PC-9 (cell line): ENCODE measurements around the gene FARS2.

Experiments used
- EZH2 ChIP-seq: fragments of 200-600 bp; sonication (generic); IDR thresholded peaks from 2 replicates; pipeline ENCODE4 v1.8.0; 2017; ENCODE audit warnings: antibody characterized with exemption, low read depth
- TF ChIP-seq, protein P1 (sequence below): fragments of 200-600 bp; sonication (generic); conservative IDR thresholded peaks from 2 replicates; pipeline ENCODE4 v1.6.1; 2017; ENCODE audit warnings: mixed run types, antibody characterized with exemption, mild to moderate bottlenecking, moderate library complexity

- TF ChIP-seq, protein P1, sequence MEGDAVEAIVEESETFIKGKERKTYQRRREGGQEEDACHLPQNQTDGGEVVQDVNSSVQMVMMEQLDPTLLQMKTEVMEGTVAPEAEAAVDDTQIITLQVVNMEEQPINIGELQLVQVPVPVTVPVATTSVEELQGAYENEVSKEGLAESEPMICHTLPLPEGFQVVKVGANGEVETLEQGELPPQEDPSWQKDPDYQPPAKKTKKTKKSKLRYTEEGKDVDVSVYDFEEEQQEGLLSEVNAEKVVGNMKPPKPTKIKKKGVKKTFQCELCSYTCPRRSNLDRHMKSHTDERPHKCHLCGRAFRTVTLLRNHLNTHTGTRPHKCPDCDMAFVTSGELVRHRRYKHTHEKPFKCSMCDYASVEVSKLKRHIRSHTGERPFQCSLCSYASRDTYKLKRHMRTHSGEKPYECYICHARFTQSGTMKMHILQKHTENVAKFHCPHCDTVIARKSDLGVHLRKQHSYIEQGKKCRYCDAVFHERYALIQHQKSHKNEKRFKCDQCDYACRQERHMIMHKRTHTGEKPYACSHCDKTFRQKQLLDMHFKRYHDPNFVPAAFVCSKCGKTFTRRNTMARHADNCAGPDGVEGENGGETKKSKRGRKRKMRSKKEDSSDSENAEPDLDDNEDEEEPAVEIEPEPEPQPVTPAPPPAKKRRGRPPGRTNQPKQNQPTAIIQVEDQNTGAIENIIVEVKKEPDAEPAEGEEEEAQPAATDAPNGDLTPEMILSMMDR: no peak
- no peak for TF ChIP-seq EZH2
Observed at GRCh38 chr6:5660772-5661171, 399.5 kb downstream of the FARS2 start.
